GM19193 (cell line): ENCODE data around the gene C19orf47.

ENCODE experiments used
- POLR2A ChIP-seq: IDR thresholded peaks from 4 replicates; pipeline ENCODE4 v1.6.1; 2011; ENCODE audit not compliant: insufficient read depth, insufficient read length; ENCODE audit errors: extremely low read depth

The C19orf47 gene

DNA sequence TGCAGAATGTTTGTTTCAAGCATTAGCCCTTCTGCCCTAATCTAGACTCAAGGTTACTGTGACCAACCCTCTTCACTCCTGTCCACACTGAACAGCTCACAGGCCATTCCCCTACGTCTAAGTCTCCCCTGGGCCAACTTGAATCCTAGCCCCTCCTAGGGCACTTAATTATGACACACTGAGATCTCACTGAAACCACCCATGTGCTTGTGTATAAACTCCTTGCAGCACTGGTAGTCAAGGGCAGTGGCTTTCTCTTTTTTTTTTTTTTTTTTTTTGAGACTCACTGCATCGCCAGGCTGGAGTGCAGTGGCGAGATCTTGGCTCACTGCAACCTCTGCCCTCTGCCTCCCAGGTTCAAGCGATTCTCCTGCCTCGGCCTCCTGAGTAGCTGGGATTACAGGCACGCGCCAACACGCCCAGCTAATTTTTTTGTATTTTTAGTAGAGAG is 61.2 kb downstream of the C19orf47 start:
- no peak for TF ChIP-seq POLR2A

DNA sequence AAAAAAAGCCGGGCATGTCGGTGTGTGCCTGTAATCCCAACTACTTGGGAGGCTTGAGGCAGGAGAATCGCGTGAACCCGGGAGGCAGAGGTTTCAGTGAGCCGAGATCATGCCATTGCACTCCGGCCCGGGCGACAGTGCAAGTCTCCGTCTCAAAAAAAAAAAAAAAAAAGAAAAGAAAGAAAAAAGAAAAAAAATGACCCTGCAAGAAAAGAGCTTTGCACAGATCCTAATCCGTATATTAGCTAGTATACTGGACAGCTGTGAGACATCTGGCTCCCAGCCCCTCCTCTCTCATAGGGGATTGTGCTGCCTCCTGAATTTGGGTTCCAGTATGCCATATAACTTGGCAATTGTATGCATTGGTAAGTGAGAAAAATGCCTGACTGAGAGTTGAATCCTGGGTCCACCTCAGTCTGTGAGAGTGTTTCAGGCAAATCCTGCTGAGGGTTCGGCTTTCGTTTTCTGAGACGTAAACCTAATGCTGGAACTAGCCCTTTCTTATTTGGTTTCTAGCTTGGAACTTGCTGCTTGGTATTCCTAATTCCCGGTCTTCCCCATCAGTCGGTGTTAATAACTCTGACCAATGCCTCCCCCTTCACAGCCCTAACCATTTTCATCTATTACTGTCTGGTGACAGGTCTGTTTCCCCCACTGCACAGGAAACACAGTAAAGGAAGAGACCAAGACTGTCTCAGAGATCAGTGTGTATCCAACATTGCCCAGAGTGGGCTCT is 61.8 kb downstream of the C19orf47 start:
- TF ChIP-seq POLR2A = no peak

DNA sequence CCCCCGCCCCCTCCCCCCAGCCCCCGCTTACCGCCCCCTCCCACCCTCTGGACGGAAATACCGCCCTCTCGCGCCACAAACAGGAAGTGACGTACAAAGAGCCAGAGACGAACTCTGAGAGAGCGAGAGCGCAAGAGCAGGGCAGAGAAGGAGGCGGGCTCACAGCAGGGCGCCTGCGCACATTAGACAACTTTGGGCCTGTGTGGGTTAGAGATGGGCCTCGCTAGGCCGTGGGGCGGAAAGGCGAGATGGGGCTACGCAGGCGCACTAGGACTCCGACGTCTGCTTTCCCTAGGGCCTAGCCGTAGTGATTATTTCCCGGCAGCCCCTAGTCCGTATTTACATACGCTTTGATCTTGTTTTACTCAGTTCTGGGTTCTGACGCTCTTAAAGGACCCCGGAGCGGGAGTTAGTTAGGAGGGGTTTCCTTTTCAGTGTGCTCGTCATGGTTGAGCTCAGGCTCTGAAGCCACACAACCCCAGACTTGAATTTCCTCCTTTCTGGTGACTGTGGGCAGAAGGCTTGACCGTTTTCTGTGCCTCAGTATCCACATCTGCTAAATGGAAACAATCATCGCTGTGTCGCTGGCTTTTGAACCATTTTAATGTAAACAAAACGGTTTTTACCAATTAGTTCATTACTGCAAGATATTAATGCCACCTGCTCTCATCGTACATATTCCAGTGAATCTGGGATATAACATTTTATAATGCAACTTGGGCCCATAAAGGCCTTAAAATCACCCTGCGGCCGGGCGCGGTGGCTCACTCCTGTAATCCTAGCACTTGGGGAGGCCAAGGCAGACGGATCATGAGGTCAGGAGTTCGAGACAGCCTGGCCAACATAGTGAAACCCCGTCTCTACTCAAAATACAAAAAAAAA is 62.6 kb downstream of the C19orf47 start:
- peak; percentile 55 for TF ChIP-seq POLR2A

GRCh38 chr19:40284501-40285352 is 63.5 kb downstream of the C19orf47 start, which contains the start of gene AKT2:
Gene AKT2, minus strand, starts transcription at chr19:40285345. Its CDS starts 20,078 bp downstream, at chr19:40265267.
- peak; percentile 83 for TF ChIP-seq POLR2A

- no peak for TF ChIP-seq POLR2A
Measured at GRCh38 chr19:40284251-40284500, 64.0 kb downstream of the C19orf47 start.

GRCh38 chr19:40283414-40284250 is 64.6 kb downstream of the C19orf47 start:
- peak; percentile 4 for TF ChIP-seq POLR2A

DNA sequence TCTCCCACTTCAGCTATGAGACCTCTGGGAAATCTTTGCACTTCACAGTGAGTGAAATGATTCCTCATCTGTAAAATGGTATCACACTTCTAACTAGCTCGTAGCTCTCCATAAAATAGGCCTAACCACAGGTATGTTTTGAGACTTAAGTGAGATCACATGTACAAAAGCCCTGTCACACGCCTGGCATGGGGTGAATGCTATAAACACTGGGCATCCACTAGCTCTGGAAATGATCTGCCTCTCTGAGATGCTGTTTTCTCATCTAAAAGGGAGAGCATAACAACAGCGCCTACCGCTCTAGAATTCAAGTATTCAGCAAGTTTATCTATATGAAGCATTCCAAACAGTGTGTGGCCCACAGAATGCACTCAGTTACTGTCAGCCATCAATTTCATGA is 65.3 kb downstream of the C19orf47 start:
- TF ChIP-seq POLR2A = no peak

DNA sequence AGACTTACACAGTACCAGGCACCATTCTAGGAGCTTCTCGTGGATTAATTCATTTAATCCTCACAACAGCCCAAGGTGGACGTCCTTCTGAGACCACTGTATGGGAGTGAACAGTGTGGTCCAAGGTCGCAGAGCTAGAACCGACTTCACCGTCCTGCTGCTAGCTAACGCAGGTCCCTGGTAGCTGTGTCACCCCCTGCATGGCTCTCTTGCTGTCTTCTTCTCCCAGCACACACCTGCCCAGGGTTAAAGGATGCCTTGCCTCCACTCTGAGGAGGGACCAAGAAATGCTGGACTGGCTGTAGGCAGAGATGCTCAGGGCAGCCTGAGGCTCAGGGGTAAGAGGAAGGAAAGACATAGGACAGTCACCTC is 66.0 kb downstream of the C19orf47 start:
- TF ChIP-seq POLR2A = no peak

- no peak for TF ChIP-seq POLR2A
Measured at GRCh38 chr19:40281381-40282208, 66.6 kb downstream of the C19orf47 start.

GRCh38 chr19:40280608-40281221 is 67.5 kb downstream of the C19orf47 start:
- TF ChIP-seq POLR2A = peak; percentile 19

DNA sequence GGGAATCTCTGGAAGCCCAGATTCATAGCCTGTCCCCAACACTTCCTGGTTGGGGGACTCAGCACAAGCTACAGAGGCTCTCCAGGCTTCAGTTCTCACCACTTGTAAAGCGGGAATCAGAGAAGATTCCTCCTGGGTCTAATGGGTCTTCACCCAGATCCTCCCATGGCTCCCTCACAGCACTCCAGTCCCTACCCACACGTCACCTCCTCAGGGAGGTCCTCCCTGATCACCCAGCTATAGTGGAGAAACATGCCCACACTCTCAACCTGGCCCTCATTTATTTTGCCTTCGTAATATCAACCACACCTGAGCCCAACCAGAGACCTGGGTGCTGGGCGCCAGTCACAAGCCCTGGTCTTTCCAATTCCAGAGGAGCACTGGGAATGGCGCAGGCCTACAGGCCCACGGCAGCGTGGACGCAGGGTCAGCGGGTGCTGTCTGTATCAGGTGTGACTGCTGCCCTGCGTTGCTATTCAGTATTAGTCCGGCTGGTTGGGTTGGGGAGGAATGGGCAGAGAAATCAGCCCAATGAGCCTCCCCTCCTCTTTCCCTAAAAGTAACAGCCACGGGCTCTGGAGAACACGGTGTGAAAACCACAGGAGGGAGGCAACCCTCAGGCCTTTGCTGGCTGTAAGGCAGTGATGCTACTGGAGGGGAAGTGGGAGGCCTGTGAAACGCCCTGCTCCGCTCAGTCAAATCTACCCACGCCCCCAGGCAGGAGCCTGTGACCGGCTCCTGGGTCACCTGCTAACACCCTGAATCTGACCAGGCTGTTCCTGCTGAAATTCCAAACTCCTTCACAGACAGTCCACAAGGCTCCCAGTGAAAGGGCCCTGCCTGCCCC is 68.2 kb downstream of the C19orf47 start:
- no peak for TF ChIP-seq POLR2A

DNA sequence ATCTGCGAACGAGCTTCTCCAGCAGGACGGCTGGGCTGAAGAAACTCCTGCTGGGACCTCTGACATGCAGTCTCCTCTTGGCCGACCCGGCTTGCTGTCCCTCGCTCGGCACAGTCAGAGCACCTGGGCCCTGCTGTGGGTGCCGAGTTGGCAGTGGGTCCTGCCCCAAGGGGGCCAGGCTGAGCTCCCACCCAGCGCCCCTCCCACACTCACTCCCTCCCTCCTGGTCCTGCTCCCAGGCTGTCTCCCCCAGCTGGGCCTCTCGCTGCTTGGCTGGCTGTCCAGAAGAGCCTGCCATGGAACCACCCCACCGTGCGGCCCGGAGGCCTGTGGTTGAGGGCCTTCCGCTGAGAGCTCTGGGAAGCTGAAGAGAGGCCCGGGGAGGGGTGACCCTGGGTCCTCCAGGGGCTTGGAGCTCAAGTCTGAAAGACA is 69.1 kb downstream of the C19orf47 start:
- no peak for TF ChIP-seq POLR2A

GRCh38 chr19:40278361-40279035 is 69.7 kb downstream of the C19orf47 start:
- TF ChIP-seq POLR2A = peak; percentile 19
